Cardiac fibroblast (primary cell): ENCODE measurements around the gene PCDHB4.
"Not testable (repeated sequence)": the region's sequence is repeated elsewhere in the genome, so short reads cannot be mapped to it uniquely, and the experiment has no call there.

Source experiments
- DNase-seq, 2 donors: peaks; one replicate each; pipeline versions ENCODE4 v3.0.0 to v3.0.0-alpha.2; 2010; ENCODE audit warnings: low read depth in 2 of 2
- H3K4me3 ChIP-seq, 2 donors: replicated peaks in 1 of 2; 1 replicate in 1 of 2; 2 replicates in 1 of 2; pipeline ENCODE4 v1.5.1; 2011; ENCODE audit warnings: low read depth in 2 of 2, low read length in 2 of 2, mild to moderate bottlenecking in 2 of 2, moderate library complexity in 1 of 2
- TF ChIP-seq, protein P1 (sequence below): IDR thresholded peaks from one replicate; pipeline ENCODE4 v1.5.1; 2011; ENCODE audit warnings: low read depth, mild to moderate bottlenecking, low read length, inconsistent platforms

Gene PCDHB4

GRCh38 chr5:141100243-141100805 lies 21.3 kb upstream of the PCDHB4 start, which contains the start of gene PCDHB3:
TSS of gene PCDHB3 (plus strand) at chr5:141100473. CDS start at chr5:141100650, 177 bp downstream.
- DNase-seq, result peak in 1 of 2 donors; percentile 41
- TF ChIP-seq, protein P1, sequence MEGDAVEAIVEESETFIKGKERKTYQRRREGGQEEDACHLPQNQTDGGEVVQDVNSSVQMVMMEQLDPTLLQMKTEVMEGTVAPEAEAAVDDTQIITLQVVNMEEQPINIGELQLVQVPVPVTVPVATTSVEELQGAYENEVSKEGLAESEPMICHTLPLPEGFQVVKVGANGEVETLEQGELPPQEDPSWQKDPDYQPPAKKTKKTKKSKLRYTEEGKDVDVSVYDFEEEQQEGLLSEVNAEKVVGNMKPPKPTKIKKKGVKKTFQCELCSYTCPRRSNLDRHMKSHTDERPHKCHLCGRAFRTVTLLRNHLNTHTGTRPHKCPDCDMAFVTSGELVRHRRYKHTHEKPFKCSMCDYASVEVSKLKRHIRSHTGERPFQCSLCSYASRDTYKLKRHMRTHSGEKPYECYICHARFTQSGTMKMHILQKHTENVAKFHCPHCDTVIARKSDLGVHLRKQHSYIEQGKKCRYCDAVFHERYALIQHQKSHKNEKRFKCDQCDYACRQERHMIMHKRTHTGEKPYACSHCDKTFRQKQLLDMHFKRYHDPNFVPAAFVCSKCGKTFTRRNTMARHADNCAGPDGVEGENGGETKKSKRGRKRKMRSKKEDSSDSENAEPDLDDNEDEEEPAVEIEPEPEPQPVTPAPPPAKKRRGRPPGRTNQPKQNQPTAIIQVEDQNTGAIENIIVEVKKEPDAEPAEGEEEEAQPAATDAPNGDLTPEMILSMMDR, result no peak
- H3K4me3 ChIP-seq, result no peak within 1 kb of the TSS

- no peak for DNase-seq
- TF ChIP-seq, protein P1, result no peak
- H3K4me3 ChIP-seq, result no peak overlapping the region
These were observed 20.6 kb upstream of the PCDHB4 start for GRCh38 chr5:141101059-141101458.

GRCh38 chr5:141102070-141102469 lies 19.5 kb upstream of the PCDHB4 start:
- not testable (repeated sequence) for H3K4me3 ChIP-seq, DNase-seq

GRCh38 chr5:141102471-141102870 lies 19.1 kb upstream of the PCDHB4 start:
- not testable (repeated sequence) for DNase-seq

DNA sequence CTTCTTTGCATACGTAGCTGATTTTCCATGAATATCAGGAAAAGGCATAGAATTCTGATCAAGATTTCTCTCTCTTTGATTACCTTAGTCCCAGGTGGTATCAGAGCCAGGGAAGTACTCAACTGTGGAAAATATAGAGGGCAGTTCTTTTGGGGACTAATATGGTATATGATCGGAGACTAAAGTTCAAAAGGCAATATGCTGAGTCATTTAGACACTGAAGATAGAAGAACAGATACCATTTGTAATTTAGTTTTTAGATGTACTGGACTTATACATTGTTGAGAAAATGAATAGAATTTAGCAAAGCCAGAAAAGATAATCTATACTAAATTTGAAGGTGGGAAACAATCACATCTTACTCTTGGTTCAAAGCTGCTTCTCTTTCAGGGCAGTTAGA lies 16.3 kb upstream of the PCDHB4 start:
- H3K4me3 ChIP-seq, result no peak overlapping the region
- TF ChIP-seq, protein P1, result no peak
- no peak for DNase-seq

More at GRCh38 chr5:141102471-141102870, 19.1 kb upstream of the PCDHB4 start:
- H3K4me3 ChIP-seq, result not testable (repeated sequence)

DNA sequence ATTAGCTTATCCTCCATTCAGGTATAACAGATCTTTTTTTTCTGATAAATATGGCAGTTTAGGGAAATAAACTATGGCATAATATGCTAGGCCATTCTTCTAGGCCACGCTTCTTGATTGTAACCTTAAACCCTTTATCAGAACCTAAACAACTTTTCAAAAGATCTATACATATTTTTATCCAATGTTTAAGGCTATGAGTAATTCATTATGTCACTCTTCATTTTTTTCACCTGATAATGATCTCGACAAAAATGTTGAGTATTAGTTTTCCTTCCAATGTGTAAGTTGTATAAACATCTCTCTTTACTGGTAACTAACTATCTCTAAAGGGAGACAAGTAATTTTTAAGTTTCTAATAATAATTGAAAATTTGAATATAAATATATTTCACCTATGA lies 2.4 kb upstream of the PCDHB4 start:
- TF ChIP-seq, protein P1, result no peak
- H3K4me3 ChIP-seq, result no peak overlapping the region
- DNase-seq, result no peak

GRCh38 chr5:141121985-141122384 lies 367 bp downstream of the PCDHB4 start:
- no peak for DNase-seq
- H3K4me3 ChIP-seq, result no peak overlapping the region
- TF ChIP-seq, protein P1, result no peak

- H3K4me3 ChIP-seq, DNase-seq: not testable (repeated sequence)
These were observed 1.9 kb downstream of the PCDHB4 start for GRCh38 chr5:141123396-141124135.
